ENCODE measurements around the gene TNF.
A peak's percentile ranks its signal among the peaks of the same experiment; 100 is the strongest.

The TNF gene

DNA sequence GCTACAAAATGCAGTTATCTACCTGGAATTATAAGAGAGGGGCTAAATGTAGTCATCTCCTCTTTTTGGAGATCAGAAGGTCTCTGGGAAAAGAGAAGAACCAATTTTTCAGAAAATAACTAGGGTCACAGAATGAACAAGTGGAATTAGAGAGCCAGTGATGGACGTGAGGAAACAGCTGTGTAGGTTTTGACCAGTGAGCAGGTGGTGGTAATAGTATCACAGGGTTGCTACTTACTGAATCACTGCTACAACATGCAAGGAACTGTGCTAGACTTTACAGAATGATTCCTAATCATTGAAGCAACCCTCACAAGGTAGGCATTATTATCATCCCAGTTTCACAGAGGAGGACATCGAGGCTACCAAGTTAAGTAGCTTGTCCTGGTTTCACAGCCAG, 30.7 kb upstream of the TNF start:
- no peak for DNase-seq (ENCODE audit: low spot score)

DNA sequence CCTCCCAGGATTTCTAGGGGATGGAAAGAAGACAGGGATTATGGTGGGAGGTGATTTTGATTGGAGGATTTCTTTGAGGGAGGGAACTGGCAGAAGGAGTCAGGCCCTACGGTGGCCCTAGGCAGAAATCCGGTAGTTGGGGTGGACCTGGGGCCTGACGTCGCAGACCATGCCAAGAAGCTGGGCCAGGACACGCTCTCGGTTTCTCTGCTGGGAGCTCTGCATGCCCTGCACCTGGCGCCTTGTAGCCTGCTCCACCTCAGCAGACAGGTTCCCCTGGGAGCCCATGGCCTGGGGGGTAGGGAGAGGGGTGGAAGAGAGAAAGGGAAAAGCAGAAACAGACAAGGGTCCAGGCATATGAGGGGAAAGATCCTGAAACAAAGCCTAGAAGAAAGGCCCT, 30.1 kb upstream of the TNF start:
- DNase-seq (ENCODE audit: low spot score), result no peak

DNA sequence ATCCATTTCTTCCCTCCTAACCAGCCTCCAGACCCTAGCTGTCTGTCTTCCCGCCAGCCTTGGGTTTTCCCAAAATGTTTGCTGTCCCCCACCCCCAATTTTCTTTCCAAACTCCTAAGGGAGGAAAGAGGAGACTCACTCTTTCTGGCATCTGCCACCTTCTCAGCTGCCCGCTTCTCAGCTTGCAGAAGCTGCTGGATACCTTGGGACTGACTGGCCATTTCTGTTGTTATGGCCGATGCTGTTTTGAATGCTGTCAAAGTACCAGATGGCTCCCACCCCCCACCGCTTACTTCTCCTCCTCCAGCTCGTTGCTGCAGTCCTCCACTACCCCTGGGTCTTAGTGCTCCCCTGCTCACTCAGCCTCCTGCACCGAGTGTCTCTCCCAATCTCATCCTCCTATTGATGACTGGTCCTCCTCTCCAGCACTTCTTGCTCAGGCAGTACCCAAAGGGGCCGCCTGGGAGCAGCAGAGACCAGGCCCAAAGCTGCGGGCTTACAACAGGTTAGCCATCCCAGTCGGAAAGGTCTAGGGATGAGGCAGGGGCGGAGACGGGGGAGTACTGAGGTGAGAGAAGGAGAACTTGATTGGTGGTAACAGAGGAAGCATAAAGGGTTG, 28.9 kb upstream of the TNF start, which contains the start of gene ATP6V1G2:
Gene ATP6V1G2 (minus strand): TSS at position 270 of the 619 bp plus-strand sequence. CDS start 49 bp downstream, at position 221.
- DNase-seq (ENCODE audit: low spot score), result peak; percentile 91

DNA sequence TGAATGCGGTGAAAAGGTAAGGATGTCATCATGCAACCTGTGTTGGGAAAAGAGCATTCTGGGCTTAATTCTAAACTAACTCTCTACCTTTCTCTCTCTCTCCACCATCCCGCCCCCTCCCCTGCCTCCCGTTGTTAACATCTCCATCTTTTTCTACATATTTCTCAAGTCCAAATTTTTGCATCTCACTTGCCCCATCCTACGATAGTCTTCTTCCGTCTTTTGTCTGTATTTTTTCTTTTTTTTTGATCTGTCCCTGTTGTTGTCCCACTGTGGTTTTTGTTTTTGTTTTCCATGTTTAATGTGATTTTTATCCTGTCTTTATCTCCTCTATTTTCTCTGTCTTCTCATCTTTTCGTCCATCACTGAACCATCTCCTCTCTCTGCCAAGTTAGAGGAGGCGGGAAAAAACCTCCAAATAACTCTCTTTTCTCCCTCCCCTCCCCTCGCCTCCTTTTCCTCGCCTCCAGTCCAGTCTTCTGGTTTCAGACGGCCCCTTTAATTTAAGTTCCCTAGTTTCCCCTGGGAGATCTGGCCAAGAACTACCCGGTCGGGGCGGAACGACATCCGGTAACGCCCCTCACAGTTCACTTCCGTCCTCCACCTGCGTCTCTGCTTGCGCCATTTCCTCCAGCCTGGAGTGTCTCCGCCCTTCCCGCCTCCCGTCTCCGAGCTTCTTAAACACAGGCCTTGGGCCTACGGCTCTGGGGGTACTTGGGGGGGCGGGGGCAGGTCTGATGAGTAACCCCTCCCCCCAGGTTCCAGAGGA, 28.2 kb upstream of the TNF start, which contains the start of gene NFKBIL1:
Gene NFKBIL1 (plus strand): TSS at position 651 of the 769 bp plus-strand sequence. CDS start 87 bp downstream, at position 738.
- peak; percentile 85 for DNase-seq (ENCODE audit: low spot score)

DNA sequence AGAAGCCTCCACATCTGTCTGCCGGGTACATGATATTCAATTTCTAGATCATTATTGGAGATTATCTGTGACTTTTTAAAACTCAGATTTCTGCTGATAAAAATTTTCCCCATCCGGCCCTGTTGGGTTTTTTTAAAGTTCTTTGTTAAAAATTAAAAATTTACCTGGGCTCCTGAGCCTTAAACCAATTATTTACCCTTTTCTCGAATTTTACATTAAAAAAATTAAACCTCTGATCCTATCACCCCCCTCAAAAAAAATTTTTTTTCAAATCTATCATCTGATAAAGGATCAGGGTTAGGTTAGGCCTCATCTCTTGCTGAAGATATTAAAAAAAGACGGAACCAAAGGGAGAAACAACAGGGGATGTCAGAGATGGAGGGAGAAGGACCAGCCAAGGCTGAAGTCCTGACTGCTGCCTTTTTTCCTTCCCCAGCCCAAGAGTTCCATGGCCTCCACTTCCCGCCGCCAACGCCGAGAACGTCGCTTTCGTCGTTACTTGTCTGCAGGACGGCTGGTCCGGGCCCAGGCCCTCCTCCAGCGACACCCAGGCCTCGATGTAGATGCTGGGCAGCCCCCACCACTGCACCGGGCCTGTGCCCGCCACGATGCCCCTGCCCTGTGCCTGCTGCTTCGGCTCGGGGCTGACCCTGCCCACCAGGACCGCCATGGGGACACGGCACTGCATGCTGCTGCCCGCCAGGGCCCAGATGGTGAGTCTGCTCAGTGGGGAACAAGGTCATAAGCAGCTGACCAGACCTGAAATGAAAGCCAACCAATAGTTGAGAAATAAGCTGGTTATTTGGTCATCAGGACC, 27.4 kb upstream of the TNF start:
- no peak for DNase-seq (ENCODE audit: low spot score)

DNA sequence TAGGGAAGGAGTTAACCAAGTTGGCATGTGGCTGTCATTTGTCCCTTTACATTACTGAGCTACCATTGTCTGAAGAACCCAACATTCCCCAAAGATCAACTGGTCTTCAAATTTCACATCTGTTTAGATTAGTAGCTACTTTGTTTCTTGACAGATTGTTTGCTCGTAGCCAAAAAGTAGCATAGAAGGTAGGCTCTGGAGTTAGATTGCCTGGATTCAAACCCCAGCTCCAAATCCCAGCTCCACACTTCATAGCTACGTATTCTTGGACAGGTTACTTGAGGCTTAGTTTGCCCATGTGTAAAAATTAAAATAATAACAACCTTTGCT, 26.9 kb upstream of the TNF start:
- no peak for DNase-seq (ENCODE audit: low spot score)

DNA sequence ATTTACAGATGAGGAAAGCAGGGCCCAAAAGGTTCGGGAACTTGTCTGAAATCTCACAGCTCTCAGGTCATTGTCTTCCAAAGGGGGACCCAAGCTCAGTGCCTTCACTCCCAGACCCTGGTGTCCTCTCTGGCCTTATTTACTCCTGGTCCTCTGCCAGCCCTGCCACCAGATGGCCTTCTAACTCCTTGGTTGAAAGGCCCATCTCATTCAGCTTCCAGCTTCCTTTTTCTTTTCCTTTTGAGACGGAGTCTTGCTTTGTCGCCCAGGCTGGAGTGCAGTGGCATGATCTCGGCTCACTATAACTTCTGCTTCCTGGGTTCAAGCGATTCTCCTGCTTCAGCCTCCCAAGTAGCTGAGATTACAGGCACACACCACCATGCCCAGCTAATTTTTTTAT, 24.0 kb upstream of the TNF start:
- DNase-seq (ENCODE audit: low spot score), result peak; percentile 88

DNA sequence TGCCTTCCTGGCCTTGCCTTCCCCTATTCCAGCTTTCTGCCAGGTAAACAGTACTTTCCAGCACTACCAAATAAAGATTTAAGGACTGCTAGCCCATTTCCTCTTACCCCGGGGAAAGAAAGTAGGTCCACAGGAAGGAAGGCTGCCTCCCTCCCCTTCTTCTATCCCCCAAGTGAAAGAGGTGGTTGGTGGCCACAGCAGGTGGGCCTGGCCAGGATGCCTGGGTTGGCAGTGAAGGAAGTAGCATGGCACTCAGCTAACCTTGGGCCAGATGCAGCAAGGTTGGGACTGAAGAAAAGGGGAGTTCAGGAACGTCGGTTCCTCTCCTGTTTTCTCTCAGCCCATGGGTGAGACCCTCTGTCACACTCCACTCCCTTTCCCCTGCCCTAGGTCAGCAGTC, 19.1 kb upstream of the TNF start:
- no peak for DNase-seq (ENCODE audit: low spot score)

DNA sequence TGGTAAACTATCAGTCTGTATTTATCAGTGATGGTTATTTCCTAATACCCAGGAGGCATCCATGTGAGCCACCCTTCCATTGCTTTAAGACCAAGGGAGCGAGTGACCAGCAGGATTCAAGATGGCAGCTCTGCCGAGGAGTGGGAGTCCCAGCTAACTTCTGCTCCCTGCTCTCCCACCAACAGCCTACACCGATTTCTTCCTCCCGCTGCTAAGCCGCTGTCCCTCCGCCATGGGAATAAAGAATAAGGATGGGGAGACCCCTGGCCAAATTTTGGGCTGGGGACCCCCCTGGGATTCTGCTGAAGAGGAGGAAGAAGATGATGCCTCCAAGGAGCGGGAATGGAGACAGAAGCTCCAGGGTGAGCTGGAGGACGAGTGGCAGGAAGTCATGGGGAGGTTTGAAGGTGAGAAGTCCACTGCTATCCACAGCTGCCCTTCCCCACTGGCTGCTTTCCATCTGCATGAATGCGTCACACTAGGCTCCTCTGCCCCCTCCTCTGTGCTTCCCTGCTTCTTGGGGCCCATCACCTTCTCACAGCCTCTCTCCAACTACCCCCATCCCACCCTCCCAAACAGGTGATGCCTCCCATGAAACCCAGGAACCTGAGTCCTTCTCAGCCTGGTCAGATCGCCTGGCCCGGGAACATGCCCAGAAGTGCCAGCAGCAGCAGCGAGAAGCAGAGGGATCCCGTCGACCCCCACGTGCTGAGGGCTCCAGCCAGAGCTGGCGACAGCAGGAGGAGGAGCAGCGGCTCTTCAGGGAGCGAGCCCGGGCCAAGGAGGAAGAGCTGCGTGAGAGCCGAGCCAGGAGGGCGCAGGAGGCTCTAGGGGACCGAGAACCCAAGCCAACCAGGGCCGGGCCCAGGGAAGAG, 17.7 kb upstream of the TNF start:
- no peak for DNase-seq (ENCODE audit: low spot score)

DNA sequence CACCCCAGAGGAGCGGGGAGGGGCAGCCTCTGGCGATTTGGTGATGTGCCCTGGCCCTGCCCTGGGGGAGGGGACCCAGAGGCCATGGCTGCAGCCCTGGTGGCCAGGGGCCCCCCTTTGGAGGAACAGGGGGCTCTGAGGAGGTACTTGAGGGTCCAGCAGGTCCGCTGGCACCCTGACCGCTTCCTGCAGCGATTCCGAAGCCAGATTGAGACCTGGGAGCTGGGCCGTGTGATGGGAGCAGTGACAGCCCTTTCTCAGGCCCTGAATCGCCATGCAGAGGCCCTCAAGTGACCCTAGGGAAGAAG, 17.1 kb upstream of the TNF start:
- no peak for DNase-seq (ENCODE audit: low spot score)

DNA sequence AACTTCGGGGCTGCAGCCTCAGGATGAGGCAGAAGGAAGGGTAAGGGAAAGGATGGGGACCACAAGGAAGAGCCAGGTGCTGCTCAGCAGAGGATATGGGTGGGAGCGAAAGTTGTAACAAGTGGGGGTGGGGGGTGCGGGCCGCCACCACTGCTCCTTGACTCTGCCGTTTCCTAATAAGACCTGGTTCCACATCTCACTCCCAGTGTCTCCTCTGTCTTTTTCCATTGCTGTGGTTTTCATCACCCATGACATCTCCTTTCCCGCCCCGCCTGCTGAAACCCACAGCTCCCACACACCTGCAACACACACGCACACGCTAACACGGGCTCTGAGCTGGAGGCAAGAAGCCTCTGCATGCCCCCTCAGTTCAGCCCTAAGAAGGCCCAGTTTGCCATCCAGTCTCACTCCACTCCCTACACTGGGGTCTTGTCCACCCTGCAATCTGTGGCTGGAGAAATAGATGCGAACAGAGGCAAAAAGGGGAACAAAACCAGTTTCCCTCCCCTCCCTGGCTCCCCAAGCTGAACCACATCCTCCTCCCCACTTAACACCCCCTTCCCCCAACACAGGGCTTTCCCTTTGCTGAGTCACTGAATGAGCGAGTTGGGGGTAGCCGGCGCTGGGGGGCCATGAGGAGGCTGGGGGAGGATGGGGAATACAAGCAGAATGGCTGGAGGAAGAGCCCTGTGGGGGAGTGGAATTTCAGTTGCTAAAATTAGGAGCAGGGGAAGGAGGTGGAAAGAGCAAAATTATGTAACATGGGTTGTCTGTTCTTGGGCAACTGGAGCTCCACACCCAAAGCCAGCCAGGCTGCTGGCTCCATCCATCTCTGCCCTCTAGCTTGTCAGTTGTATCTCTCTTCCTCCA, 16.5 kb upstream of the TNF start:
- no peak for DNase-seq (ENCODE audit: low spot score)

DNA sequence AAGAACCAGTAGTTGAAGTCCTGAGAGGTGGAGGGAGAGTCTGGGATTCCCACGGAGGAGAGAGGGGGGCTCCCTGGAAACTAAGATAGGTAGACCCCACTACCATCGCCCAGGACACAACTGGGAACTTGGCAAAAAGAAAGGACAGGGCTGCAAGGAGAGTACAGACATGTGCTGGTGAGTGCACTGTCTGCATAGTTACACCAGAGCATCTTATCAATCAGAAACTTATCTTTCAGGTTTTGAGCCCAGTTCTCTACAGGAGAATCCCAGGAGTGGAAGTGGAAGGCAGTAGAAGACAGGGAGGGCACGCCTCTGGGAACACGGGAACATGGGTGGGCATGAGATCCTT, 15.8 kb upstream of the TNF start:
- no peak for DNase-seq (ENCODE audit: low spot score)

DNA sequence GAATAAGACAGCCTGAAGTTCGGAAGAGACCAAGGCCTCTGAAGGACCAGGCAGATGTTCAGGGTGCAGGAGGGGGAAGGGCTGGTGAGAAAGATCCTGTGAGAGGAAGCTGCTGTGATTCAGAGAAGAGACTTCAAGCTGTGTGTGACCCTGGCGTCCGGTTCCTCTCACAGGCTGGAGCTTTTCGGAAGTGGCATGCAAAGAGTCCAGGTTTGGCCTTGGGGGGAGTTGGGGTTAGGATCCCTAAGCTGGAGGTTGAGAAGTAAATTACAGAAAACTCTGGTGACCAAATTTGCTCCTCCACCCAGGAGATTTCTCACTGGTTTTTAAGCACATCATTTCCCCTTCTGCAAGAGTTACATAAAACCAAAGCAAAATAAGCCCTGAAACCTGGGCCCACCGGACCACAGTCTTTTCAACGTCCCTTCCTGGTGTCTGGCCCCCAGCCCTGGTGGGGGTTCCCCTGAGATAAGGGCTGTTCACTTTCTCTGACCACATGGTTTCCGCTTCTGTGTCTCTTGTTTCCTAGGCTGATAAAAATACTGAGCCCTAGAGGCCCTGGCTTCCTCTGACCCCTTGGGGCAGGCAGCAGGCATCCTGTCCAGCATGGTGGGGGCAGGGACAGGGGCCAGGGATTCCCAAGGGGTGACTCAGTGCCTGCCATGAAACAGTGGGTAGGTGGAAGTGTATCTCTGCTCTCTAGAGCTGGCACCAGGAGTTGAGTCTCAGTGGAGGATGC, 15.2 kb upstream of the TNF start:
- DNase-seq (ENCODE audit: low spot score), result peak; percentile 98

DNA sequence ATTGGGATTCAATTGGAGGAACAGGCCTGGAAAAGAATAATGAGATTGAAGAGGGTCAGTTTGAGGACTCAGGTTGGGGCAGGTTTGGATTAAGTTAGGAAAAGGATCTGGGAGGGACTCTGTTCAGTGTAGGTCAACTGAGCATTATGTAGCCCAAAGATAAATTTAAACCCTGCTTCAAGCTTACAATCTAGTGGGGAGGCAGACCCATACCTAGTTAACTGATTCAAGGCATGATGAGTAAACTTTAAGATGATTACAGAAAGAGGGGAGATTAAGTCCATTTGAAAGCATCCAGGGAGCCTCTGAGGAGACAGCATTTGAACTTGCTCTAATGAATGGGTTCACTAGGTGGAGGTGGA, 14.7 kb upstream of the TNF start:
- no peak for DNase-seq (ENCODE audit: low spot score)

DNA sequence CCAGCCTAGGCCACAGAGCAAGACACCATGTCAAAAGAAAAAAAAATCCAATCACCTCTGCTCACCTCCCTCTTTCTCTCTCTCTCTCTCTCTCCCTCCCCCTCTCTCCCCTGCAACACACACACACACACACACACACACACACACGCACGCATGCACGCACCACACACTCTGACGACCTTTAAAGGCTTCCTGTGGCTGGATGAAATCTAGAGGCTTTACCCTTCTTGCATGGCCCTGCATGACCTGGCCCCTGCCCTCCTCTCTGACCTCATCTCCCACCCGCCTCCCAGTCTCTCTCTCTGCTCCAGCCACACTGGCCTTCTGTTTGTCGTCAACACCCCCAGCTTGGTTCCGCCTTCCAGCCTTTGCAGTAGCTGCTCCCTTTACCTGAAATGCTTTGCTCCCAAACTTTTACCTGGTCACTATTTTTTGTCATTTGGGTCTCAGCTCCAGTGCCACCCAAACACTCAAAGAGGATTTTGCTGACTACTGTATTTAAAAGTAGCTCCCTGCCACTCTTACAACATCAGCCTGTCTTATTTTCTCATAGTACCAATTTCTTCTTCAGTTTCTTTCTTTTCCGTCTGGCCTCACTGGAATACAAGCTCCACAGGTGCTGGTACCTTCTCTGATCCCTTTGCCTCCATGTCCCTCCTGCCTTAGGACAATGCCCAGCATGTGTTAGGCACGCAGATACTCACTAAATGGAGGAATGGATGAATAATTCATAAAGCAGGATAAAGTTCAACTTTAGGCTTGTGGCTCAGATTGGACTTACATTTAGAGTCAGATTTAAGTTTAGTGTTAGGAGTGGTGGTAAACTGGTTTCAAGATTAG, 7.6 kb upstream of the TNF start:
- no peak for DNase-seq (ENCODE audit: low spot score)

DNA sequence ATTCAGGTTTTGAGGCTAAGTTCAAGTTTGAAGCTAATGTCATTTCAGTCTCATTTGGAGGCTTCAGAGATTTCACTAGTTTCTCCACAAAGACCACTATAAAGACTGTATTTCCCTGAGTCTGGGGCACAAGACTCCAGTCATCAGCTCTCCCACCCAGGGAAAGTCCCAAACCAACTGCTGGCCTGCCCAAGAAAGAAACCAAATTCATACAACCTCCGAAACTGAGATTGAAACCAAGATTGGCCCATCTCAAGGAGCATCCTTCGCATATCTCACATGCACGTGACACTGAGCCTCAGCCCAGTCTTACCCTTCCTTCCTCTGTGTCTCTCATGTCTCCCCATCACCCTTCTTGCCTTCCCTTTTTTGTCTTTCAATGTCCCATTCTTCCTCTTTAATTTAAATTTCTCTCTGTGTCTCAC, 6.8 kb upstream of the TNF start:
- DNase-seq (ENCODE audit: low spot score), result no peak

DNA sequence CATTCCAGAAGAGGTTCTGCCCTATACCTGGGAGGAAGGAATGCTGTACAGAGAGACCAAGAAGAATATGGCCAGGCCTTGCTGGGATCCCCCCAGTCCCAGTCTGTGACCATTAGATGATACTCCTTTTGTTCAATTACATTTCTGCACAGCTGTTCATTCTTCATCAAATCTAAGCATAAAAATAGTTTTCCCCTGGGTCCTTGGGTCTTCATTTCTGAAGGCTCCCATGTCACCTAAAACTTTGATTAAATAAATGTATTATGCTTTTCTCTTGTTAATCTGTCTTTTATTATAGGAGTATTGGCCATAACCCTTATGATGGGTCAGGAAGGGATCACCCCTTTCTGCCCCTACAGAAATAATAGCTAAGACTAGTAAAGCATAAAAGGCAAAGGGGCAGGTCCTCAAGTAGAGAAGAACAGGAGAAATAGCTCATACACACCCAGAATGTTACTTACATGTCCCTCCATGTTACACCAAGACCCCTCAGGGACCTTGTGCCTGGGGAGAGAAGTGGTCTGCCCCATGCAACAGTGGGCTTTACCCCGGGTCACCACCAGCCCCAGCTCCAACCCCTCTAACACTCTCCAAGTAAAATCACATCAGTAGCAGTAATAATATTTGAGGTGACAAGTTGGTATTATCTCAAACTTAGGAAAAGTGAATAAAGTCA, 5.4 kb upstream of the TNF start:
- no peak for DNase-seq (ENCODE audit: low spot score)

DNA sequence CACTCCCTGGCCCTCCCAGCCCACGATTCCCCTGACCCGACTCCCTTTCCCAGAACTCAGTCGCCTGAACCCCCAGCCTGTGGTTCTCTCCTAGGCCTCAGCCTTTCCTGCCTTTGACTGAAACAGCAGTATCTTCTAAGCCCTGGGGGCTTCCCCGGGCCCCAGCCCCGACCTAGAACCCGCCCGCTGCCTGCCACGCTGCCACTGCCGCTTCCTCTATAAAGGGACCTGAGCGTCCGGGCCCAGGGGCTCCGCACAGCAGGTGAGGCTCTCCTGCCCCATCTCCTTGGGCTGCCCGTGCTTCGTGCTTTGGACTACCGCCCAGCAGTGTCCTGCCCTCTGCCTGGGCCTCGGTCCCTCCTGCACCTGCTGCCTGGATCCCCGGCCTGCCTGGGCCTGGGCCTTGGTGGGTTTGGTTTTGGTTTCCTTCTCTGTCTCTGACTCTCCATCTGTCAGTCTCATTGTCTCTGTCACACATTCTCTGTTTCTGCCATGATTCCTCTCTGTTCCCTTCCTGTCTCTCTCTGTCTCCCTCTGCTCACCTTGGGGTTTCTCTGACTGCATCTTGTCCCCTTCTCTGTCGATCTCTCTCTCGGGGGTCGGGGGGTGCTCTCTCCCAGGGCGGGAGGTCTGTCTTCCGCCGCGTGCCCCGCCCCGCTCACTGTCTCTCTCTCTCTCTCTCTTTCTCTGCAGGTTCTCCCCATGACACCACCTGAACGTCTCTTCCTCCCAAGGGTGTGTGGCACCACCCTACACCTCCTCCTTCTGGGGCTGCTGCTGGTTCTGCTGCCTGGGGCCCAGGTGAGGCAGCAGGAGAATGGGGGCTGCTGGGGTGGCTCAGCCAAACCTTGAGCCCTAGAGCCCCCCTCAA, 3.1 kb upstream of the TNF start, which contains the start of gene LTA:
Gene LTA (plus strand): TSS at position 249 of the 871 bp plus-strand sequence. CDS start 454 bp downstream, at position 703.
- no peak for DNase-seq (ENCODE audit: low spot score)
